MM.1S (cell line): Measurements from ENCODE around the gene STS.

Experiments used
- EZH2 ChIP-seq: fragments of 300-600 bp; sonication (generic); optimal IDR thresholded peaks from 2 replicates; pipeline ENCODE3; 2017; ENCODE audit warnings: low read depth, mild to moderate bottlenecking, antibody characterized with exemption, low read length, mixed read lengths
- EZH2phosphoT487 ChIP-seq: fragments of 300-600 bp; sonication (generic); IDR thresholded peaks from 2 replicates; pipeline ENCODE4 v1.6.1; 2018; ENCODE audit warnings: antibody characterized with exemption, low read length
- TF ChIP-seq, protein P1 (sequence below): fragments of 300-600 bp; sonication (generic); IDR thresholded peaks from 2 replicates; pipeline ENCODE4 v1.5.1; 2016; ENCODE audit warnings: antibody characterized with exemption, low read length, mixed read lengths

DNA sequence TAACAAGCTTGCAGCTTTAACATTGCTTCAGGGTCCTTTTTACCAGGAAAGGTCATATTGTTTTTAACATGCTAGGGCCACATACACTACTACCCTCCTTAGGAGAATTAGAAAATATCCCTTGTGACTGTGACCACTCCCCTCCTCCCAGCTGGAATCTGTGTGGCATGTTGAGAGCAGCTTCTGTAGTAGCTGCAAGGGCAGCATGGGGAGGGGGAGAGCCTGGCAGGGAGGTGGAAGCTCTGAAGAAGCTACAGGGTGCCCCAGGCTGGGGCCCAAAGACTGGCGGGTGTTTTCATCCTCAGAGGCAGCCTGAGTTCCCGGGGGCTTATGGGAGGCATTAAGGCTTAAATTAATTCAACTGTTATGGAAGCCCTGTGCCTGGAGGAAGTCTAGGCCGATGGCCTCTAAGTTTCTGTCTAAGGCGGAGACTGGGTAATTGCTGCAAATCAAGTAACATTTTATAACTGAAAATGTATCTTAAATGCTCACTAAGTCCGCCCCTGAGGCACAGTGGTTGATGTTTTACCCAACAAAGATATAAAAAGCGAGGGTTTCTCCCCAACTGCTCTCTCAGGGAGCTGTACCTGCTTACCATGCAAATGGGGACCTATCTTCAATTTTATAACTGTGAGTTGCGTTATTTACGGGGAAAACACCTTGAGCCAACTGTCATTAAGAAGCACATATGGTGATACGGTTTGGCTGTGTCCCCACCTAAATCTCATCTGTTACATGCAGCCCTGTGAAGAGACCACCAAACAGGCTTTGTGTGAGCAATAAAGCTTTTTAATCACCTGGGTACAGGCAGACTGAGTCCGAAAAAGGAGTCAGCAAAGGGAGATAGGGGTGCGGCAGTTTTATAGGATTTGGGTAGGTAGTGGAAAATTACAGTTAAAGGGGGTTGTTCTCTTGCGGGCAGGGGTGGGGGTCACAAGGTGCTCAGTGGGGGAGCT lies 37.4 kb upstream of the STS start:
- TF ChIP-seq, protein P1, sequence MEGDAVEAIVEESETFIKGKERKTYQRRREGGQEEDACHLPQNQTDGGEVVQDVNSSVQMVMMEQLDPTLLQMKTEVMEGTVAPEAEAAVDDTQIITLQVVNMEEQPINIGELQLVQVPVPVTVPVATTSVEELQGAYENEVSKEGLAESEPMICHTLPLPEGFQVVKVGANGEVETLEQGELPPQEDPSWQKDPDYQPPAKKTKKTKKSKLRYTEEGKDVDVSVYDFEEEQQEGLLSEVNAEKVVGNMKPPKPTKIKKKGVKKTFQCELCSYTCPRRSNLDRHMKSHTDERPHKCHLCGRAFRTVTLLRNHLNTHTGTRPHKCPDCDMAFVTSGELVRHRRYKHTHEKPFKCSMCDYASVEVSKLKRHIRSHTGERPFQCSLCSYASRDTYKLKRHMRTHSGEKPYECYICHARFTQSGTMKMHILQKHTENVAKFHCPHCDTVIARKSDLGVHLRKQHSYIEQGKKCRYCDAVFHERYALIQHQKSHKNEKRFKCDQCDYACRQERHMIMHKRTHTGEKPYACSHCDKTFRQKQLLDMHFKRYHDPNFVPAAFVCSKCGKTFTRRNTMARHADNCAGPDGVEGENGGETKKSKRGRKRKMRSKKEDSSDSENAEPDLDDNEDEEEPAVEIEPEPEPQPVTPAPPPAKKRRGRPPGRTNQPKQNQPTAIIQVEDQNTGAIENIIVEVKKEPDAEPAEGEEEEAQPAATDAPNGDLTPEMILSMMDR, result no peak
- TF ChIP-seq EZH2 (no peak), EZH2phosphoT487 (no peak)
